ENCODE measurements around the gene FAM193A. TPM values are rescaled to one million over a fixed set of nuclear protein-coding genes. Genes with fewer than 3 reads are reported as not detected.
"Not testable (repeated sequence)": the region's sequence is repeated elsewhere in the genome, so short reads cannot be mapped to it uniquely, and the experiment has no call there.

The FAM193A gene
- total RNA-seq, 1 donor from 2014 or later: 56.1 TPM

- no peak for DNase-seq
- no peak overlapping the region for H3K4me3 Mint-ChIP-seq (ENCODE audit: unreplicated experiment)
- H3K27me3 Mint-ChIP-seq (ENCODE audit: unreplicated experiment): peaks cover 14% of the 10 kb centered on the region
- peaks cover 3% of the 10 kb centered on the region for H3K9me3 Mint-ChIP-seq (ENCODE audit: unreplicated experiment)
- peak overlapping the region; percentile 45 for H3K27ac Mint-ChIP-seq (ENCODE audit: unreplicated experiment)
- no peak for TF ChIP-seq CTCF (IDR thresholded peaks at IDR 0.05; ENCODE audit: partially characterized antibody, unreplicated experiment)
- peaks cover 19% of the 10 kb centered on the region for H3K4me1 Mint-ChIP-seq (ENCODE audit: low read depth, unreplicated experiment)
- H3K36me3 Mint-ChIP-seq (ENCODE audit: unreplicated experiment): no peaks in the 10 kb centered on the region
These were observed 97.6 kb downstream of the FAM193A start for GRCh38 chr4:2634014-2634413.

DNA sequence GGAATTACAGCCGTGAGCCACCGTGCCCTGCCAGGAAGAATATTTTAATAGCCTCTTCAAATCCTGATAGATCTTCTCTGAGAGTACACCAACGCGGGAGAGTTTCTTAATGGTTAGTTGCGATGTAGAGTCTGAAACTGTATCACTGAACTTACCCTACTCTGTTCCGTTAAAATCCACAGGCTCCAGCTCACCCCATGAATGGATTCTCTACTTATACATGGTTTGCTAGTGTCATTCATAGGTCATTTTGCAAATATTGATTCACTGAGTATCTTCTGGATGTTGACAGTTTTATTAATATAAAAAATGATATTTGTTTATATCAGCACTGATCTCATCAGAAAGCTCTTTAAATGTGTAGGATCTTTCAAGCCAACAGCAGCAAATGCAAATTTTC, 99.9 kb downstream of the FAM193A start:
- Mint-ChIP-seq H3K4me3 (ENCODE audit: unreplicated experiment) (no peak overlapping the region), H3K36me3 (ENCODE audit: unreplicated experiment) (no peaks in the 10 kb centered on the region), H3K27me3 (ENCODE audit: unreplicated experiment) (peaks cover 14% of the 10 kb centered on the region), H3K4me1 (ENCODE audit: low read depth, unreplicated experiment) (peaks cover 13% of the 10 kb centered on the region), H3K9me3 (ENCODE audit: unreplicated experiment) (no peaks in the 10 kb centered on the region), H3K27ac (ENCODE audit: unreplicated experiment) (no peak overlapping the region)
- TF ChIP-seq CTCF (IDR thresholded peaks at IDR 0.05; ENCODE audit: partially characterized antibody, unreplicated experiment): no peak
- no peak for DNase-seq

- not testable (repeated sequence) for H3K9me3 Mint-ChIP-seq (ENCODE audit: unreplicated experiment); H3K36me3 Mint-ChIP-seq (ENCODE audit: unreplicated experiment); H3K4me3 Mint-ChIP-seq (ENCODE audit: unreplicated experiment); DNase-seq; H3K27ac Mint-ChIP-seq (ENCODE audit: unreplicated experiment)
- H3K4me1 Mint-ChIP-seq (ENCODE audit: low read depth, unreplicated experiment): peaks cover 12% of the 10 kb centered on the region
- H3K27me3 Mint-ChIP-seq (ENCODE audit: unreplicated experiment): peaks cover 13% of the 10 kb centered on the region
These were observed 100.5 kb downstream of the FAM193A start for GRCh38 chr4:2636994-2637393.

GRCh38 chr4:2637956-2638552, 101.6 kb downstream of the FAM193A start:
- TF ChIP-seq CTCF (IDR thresholded peaks at IDR 0.05; ENCODE audit: partially characterized antibody, unreplicated experiment): no peak
- Mint-ChIP-seq H3K27ac (ENCODE audit: unreplicated experiment) (no peak overlapping the region), H3K9me3 (ENCODE audit: unreplicated experiment) (no peaks in the 10 kb centered on the region), H3K36me3 (ENCODE audit: unreplicated experiment) (no peaks in the 10 kb centered on the region), H3K4me3 (ENCODE audit: unreplicated experiment) (no peak overlapping the region), H3K27me3 (ENCODE audit: unreplicated experiment) (peaks cover 13% of the 10 kb centered on the region), H3K4me1 (ENCODE audit: low read depth, unreplicated experiment) (peaks cover 14% of the 10 kb centered on the region)
- DNase-seq: no peak

GRCh38 chr4:2638730-2639129, 102.3 kb downstream of the FAM193A start:
- Mint-ChIP-seq H3K27ac (ENCODE audit: unreplicated experiment) (peak overlapping the region; percentile 43), H3K9me3 (ENCODE audit: unreplicated experiment) (peaks cover 3% of the 10 kb centered on the region), H3K36me3 (ENCODE audit: unreplicated experiment) (no peaks in the 10 kb centered on the region)

More at GRCh38 chr4:2638730-2639129, 102.3 kb downstream of the FAM193A start:
- TF ChIP-seq CTCF (IDR thresholded peaks at IDR 0.05; ENCODE audit: partially characterized antibody, unreplicated experiment): no peak
- peaks cover 17% of the 10 kb centered on the region for H3K4me1 Mint-ChIP-seq (ENCODE audit: low read depth, unreplicated experiment)
- no peak overlapping the region for H3K4me3 Mint-ChIP-seq (ENCODE audit: unreplicated experiment)
- H3K27me3 Mint-ChIP-seq (ENCODE audit: unreplicated experiment): peaks cover 10% of the 10 kb centered on the region
- no peak for DNase-seq
